WI38 (cell line): ENCODE results near the gene DPPA5.

Experiments
- H3K4me3 ChIP-seq: 2 replicates; pipeline ENCODE4 v1.5.1; 2011; ENCODE audit warnings: low read depth, mild to moderate bottlenecking, control low read depth, low read length
- TF ChIP-seq, protein P1 (sequence below): IDR thresholded peaks from 2 replicates; pipeline ENCODE4 v1.5.1; 2012; ENCODE audit warnings: low read depth, mild to moderate bottlenecking, control low read depth, low read length

The DPPA5 gene

DNA sequence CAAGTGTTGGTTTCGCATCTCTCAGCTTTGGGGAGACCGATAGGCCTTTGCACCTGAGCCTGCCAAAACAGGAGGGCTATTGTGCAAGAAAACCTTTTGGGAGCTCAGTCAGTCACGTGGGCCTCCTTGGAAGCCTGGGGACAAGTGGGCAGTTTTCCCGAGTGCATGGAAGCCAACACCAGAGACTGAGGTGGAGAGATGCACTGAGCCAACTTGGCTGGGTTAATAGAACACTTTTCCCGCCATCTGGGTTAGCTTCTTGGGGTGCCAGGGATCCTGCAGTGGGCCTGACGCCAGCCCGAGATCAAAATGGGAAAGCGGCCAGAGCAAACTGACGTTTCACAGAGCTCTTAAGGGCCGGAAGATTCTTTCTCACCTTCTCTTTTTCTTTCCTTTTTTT is 18.4 kb upstream of the DPPA5 start:
- H3K4me3 ChIP-seq, result no peak overlapping the region
- TF ChIP-seq, protein P1, sequence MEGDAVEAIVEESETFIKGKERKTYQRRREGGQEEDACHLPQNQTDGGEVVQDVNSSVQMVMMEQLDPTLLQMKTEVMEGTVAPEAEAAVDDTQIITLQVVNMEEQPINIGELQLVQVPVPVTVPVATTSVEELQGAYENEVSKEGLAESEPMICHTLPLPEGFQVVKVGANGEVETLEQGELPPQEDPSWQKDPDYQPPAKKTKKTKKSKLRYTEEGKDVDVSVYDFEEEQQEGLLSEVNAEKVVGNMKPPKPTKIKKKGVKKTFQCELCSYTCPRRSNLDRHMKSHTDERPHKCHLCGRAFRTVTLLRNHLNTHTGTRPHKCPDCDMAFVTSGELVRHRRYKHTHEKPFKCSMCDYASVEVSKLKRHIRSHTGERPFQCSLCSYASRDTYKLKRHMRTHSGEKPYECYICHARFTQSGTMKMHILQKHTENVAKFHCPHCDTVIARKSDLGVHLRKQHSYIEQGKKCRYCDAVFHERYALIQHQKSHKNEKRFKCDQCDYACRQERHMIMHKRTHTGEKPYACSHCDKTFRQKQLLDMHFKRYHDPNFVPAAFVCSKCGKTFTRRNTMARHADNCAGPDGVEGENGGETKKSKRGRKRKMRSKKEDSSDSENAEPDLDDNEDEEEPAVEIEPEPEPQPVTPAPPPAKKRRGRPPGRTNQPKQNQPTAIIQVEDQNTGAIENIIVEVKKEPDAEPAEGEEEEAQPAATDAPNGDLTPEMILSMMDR, result no peak

- no peak overlapping the region for H3K4me3 ChIP-seq
- TF ChIP-seq, protein P1, result no peak
These were observed 17.9 kb upstream of the DPPA5 start for GRCh38 chr6:73371984-73372383.

DNA sequence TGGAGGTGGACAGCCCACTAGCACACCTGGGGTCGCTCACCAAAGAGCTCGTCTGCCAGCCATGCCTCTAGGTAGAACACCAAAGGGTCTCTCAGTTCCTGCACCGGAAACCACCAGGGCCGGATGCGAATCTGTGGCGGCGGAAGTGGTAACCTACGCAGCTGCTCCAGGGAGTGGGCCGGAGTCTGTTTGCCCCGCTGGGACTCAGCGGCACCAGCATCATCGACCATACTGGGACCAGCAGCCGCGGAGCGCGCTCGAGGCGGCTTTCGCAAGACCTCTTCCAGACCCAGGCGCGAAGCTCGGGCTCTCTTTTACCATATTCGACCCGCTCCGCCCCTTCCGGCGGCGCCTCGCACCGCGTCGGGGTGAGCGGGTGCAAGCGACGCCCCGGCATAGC is 15.5 kb upstream of the DPPA5 start, which contains the start of gene OOEP:
Gene OOEP (minus strand): TSS at position 335 of the 400 bp plus-strand sequence. CDS start 105 bp downstream, at position 230.
- TF ChIP-seq, protein P1, result no peak
- no peak within 1 kb of the TSS for H3K4me3 ChIP-seq

- TF ChIP-seq, protein P1, result no peak
- H3K4me3 ChIP-seq, result no peak overlapping the region
These were observed 15.1 kb upstream of the DPPA5 start for GRCh38 chr6:73369157-73369556.

- TF ChIP-seq, protein P1, result no peak
- H3K4me3 ChIP-seq, result no peak overlapping the region
These were observed 14.6 kb upstream of the DPPA5 start for GRCh38 chr6:73368675-73369074.

DNA sequence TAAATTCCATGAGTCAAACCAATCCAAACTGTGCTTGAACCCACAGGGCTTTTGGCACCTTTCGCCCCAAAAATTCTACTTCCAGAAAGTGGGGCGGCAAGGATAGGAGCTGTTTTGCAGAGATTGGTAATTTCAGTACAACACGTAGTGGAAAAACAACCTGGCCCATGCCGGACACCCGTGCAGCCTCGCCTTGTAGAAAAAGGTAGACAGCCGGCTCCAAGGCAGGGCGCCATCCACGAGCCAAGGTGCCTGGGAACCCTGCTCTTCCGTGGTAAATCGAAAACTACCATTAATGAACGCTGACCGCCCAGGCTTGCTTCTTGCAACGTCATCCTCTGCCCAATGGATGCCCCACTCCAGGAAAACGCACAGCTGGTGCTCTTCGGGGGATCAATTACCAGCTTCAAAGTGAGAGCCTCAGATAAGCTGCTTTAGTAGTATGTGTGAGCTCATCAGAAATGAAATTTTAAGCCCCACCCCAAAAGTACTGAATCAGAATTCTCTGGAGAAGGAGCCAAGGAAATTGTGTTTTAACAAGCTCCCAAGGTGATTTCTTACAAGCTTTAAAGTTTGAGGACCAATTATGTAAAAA is 13.8 kb upstream of the DPPA5 start:
- TF ChIP-seq, protein P1, result no peak
- H3K4me3 ChIP-seq, result no peak overlapping the region

DNA sequence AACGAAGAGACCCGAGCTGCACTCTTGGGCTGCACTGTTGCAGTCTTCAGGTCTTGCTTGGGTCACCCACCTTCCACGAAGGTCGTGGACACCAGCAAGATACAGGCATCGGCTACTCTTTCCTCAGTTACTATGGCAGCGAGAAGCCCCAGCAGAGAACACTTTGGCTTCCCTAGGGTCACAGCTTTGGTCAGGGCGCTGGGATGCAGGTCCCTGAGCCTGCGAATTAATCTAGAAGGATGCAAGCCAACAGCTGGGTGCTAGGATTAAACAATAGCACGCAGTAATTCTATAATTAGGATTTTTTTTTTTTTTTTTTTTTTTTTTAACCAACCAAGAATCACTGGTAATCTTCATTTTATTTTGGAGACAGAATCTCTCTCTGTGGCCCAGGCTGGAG is 10.5 kb upstream of the DPPA5 start:
- TF ChIP-seq, protein P1, result no peak
- H3K4me3 ChIP-seq, result no peak overlapping the region
